Prostate gland (tissue), 2 donors: Measurements from ENCODE around the gene CAMSAP1. TPM values are rescaled to one million over a fixed set of nuclear protein-coding genes. Genes with fewer than 3 reads are reported as not detected.

Source experiments
- DNase-seq: peaks from one replicate; pipeline ENCODE4 v3.0.0-alpha.2; 2019; ENCODE audit warnings: low spot score
- H3K27ac ChIP-seq, 2 donors: fragments of 200-600 bp; sonication (generic); 2 replicates each; pipeline ENCODE4 v1.5.1; 2017 to 2019
- H3K27me3 ChIP-seq: fragments of 200-600 bp; sonication (generic); replicated peaks from 2 replicates; pipeline ENCODE4 v1.5.1; 2019; ENCODE audit not compliant: insufficient read depth
- H3K36me3 ChIP-seq, 2 donors: fragments of 200-600 bp; sonication (generic); 1 replicate in 1 of 2; 2 replicates in 1 of 2; pipeline versions ENCODE4 v1.5.1 to v1.8.1; 2017 to 2019
- H3K4me1 ChIP-seq: fragments of 200-600 bp; sonication (generic); replicated peaks from 2 replicates; pipeline ENCODE4 v1.5.1; 2019
- H3K4me3 ChIP-seq, 2 donors: fragments of 200-600 bp; sonication (generic); 2 replicates each; pipeline ENCODE4 v1.5.1; 2017 to 2019
- H3K9me3 ChIP-seq: fragments of 200-600 bp; sonication (generic); 2 replicates; pipeline ENCODE4 v1.5.1; 2017
- POLR2A ChIP-seq: fragments of 450-650 bp; IDR thresholded peaks from one replicate; pipeline ENCODE4 v1.6.1; 2016; ENCODE audit warnings: antibody characterized with exemption, mild to moderate bottlenecking
- POLR2AphosphoS5 ChIP-seq: sonication (generic); formaldehyde crosslinking; IDR thresholded peaks from one replicate; pipeline ENCODE4 v1.6.1; 2017; ENCODE audit warnings: antibody characterized with exemption
- WGBS: methylation state at CpG from one replicate; pipeline ENCODE4 v1.1.5; 2018; 5-methylcytosine and 5-hydroxymethylcytosine counted together
- intact Hi-C: fragments of 100-400 bp; cut with DNase I; formaldehyde crosslinking; loops from one replicate; pipeline ENCODE4 v1.14.2; 2022
- total RNA-seq, 2 donors: library from RNA; depleted of rRNA; stranded (reverse); fragments of >200 nt; gene quantifications; one replicate each; pipeline ENCODE4 v1.1.0, GENCODE V29; 2016
- TF ChIP-seq, protein P1 (sequence below), 4 experiments: fragments of 200-600 bp in 2 of 4; fragments of 450-650 bp in 2 of 4; sonication (generic) in 2 of 4; IDR thresholded peaks; 1 replicate in 3 of 4; 2 replicates in 1 of 4; pipeline ENCODE4 v1.5.1; 2016 to 2019; ENCODE audit warnings: antibody characterized with exemption in 4 of 4, mild to moderate bottlenecking in 2 of 4, moderate library complexity in 2 of 4

CAMSAP1 gene
- total RNA-seq, 2 donors from 2014 or later = 28.3 to 86.6 TPM

DNA sequence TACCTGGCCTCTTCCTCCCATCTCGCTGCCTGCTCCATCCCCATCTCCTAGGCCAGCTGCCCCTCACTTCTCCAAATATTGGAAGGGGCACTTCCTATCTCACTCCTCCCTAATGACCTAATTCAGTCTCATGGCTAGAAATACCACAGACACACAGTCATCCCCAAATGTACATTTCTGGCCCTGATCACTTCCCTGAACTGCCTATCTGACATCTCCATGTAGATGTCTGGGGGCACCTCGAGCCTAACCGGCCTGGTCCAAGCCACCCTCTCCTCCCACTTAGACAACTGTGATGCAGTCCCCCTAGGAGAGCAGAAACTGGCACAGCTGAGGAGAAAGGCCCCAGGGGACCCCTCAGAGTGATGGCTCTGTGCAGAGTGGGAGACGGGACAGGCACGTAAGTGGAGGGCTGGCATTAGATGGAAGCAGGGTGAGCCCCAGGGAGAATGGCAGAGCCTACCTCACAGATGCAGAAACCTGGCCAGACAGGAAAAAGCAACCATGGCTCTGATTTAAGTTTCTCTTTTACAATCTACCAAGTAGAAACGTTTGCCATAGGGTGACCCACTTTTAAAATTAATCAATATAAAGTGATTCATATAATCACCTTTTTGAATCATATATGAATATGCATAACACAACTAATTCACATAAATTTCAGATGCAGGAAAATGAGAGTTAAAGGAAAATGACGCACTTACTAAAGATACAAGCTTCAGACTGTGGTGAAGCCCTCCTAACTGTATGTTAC, 22.1 kb downstream of the CAMSAP1 start:
- no peaks in the 10 kb centered on the region for H3K27me3 ChIP-seq
- H3K9me3 ChIP-seq = no peaks in the 10 kb centered on the region
- TF ChIP-seq POLR2A (no peak), POLR2AphosphoS5 (no peak)
- TF ChIP-seq, protein P1, sequence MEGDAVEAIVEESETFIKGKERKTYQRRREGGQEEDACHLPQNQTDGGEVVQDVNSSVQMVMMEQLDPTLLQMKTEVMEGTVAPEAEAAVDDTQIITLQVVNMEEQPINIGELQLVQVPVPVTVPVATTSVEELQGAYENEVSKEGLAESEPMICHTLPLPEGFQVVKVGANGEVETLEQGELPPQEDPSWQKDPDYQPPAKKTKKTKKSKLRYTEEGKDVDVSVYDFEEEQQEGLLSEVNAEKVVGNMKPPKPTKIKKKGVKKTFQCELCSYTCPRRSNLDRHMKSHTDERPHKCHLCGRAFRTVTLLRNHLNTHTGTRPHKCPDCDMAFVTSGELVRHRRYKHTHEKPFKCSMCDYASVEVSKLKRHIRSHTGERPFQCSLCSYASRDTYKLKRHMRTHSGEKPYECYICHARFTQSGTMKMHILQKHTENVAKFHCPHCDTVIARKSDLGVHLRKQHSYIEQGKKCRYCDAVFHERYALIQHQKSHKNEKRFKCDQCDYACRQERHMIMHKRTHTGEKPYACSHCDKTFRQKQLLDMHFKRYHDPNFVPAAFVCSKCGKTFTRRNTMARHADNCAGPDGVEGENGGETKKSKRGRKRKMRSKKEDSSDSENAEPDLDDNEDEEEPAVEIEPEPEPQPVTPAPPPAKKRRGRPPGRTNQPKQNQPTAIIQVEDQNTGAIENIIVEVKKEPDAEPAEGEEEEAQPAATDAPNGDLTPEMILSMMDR (IDR thresholded peaks at IDR 0.05) = no peak
- no peak overlapping the region for H3K27ac ChIP-seq
- no peak overlapping the region for H3K4me3 ChIP-seq
- intact Hi-C loops = no loop called here
- peaks cover 10% of the 10 kb centered on the region for H3K4me1 ChIP-seq
- WGBS = 59% methylated on average over 7 of the region's 7 CpGs
- DNase-seq = no peak
- H3K36me3 ChIP-seq = no peaks in the 10 kb centered on the region

GRCh38 chr9:135884328-135885035, 22.9 kb downstream of the CAMSAP1 start:
- intact Hi-C loops = no loop called here
- no peak overlapping the region for H3K27ac ChIP-seq
- H3K9me3 ChIP-seq = no peaks in the 10 kb centered on the region
- H3K36me3 ChIP-seq = no peaks in the 10 kb centered on the region
- WGBS = 80% methylated on average over 16 of the region's 16 CpGs
- no peak overlapping the region for H3K4me3 ChIP-seq
- peaks cover 6% of the 10 kb centered on the region for H3K4me1 ChIP-seq
- DNase-seq = no peak
- no peaks in the 10 kb centered on the region for H3K27me3 ChIP-seq
- TF ChIP-seq POLR2AphosphoS5 (no peak), POLR2A (no peak)
- TF ChIP-seq, protein P1 (IDR thresholded peaks at IDR 0.05) = no peak

GRCh38 chr9:135883410-135884089, 23.8 kb downstream of the CAMSAP1 start:
- H3K9me3 ChIP-seq = no peaks in the 10 kb centered on the region
- no peak overlapping the region for H3K4me3 ChIP-seq
- no peaks in the 10 kb centered on the region for H3K27me3 ChIP-seq
- DNase-seq = no peak
- TF ChIP-seq, protein P1 (IDR thresholded peaks at IDR 0.05) = no peak
- no peak for TF ChIP-seq POLR2AphosphoS5
- TF ChIP-seq POLR2A = no peak
- 90% methylated on average over 15 of the region's 15 CpGs for WGBS
- intact Hi-C loops = no loop called here
- H3K4me1 ChIP-seq = peaks cover 6% of the 10 kb centered on the region
- H3K36me3 ChIP-seq = no peaks in the 10 kb centered on the region
- H3K27ac ChIP-seq = no peak overlapping the region

GRCh38 chr9:135882011-135882410, 25.3 kb downstream of the CAMSAP1 start:
- H3K9me3 ChIP-seq = no peaks in the 10 kb centered on the region
- H3K4me3 ChIP-seq = no peak overlapping the region
- DNase-seq = no peak
- intact Hi-C loops = no loop called here
- WGBS = 82% methylated on average over 12 of the region's 12 CpGs
- H3K27ac ChIP-seq = no peak overlapping the region
- no peak for TF ChIP-seq POLR2AphosphoS5
- TF ChIP-seq POLR2A = no peak
- TF ChIP-seq, protein P1 (IDR thresholded peaks at IDR 0.05) = no peak
- H3K36me3 ChIP-seq = no peaks in the 10 kb centered on the region
- no peaks in the 10 kb centered on the region for H3K27me3 ChIP-seq
- no peaks in the 10 kb centered on the region for H3K4me1 ChIP-seq
